Suprapubic skin (tissue), 4 donors: ENCODE results near the gene ADARB1.

ENCODE experiments used
- CTCF ChIP-seq, 2 donors: fragments of 200-600 bp in 1 of 2; fragments of 450-650 bp in 1 of 2; sonication (generic) in 1 of 2; IDR thresholded peaks; one replicate each; pipeline ENCODE4 v1.5.1; 2016 to 2019; ENCODE audit warnings: antibody characterized with exemption in 2 of 2, mild to moderate bottlenecking in 1 of 2, moderate library complexity in 1 of 2
- EP300 ChIP-seq: sonication (generic); formaldehyde crosslinking; IDR thresholded peaks from one replicate; pipeline ENCODE4 v1.6.1; 2017; ENCODE audit warnings: antibody characterized with exemption
- POLR2A ChIP-seq, 2 donors: fragments of 450-650 bp; IDR thresholded peaks; one replicate each; pipeline ENCODE4 v1.6.1; 2017; ENCODE audit warnings: antibody characterized with exemption in 2 of 2, mild to moderate bottlenecking in 2 of 2, moderate library complexity in 2 of 2
- POLR2AphosphoS5 ChIP-seq, 3 donors: sonication (generic); formaldehyde crosslinking; IDR thresholded peaks; one replicate each; pipeline ENCODE4 v1.6.1; 2017; ENCODE audit warnings: antibody characterized with exemption in 3 of 3

GRCh38 chr21:45120975-45121374 lies 46.6 kb downstream of the ADARB1 start:
- TF ChIP-seq EP300 (no peak), CTCF (IDR thresholded peaks at IDR 0.05) (no peak), POLR2A (IDR thresholded peaks at IDR 0.05) (no peak), POLR2AphosphoS5 (IDR thresholded peaks at IDR 0.05) (no peak)
